Esophagus mucosa (tissue), 1 donor: ENCODE measurements around the gene LCN10. TPM values are rescaled to one million over a fixed set of nuclear protein-coding genes. Genes with fewer than 3 reads are reported as not detected.

Experiments
- total RNA-seq: library from RNA; stranded (reverse); gene quantifications from one replicate; pipeline ENCODE4 v1.2.4, GENCODE V29; 2023
- donor health status: DM: yes; HTN: yes; CAD: no.

LCN10 gene
- total RNA-seq, 1 donor from 2014 or later: 1.3 TPM

Other genes starting within 250 kb of the LCN10 start
- gene NOTCH1, start 196.9 kb downstream of the LCN10 start, total RNA-seq: 30.6 TPM
- 13.0 TPM for gene EGFL7, start 80.0 kb downstream of the LCN10 start, total RNA-seq
- gene AGPAT2, start 55.5 kb downstream of the LCN10 start, total RNA-seq: 91.7 TPM
- gene DIPK1B, start 30.4 kb downstream of the LCN10 start, total RNA-seq: 0.76 TPM
- gene LCN6, start 5.6 kb upstream of the LCN10 start, total RNA-seq: 3.8 TPM
- not detected for gene LCN8, start 15.3 kb upstream of the LCN10 start, total RNA-seq
- gene LCN15, start 21.6 kb upstream of the LCN10 start, total RNA-seq: not detected
- gene TMEM141, start 48.4 kb upstream of the LCN10 start, total RNA-seq: 102 TPM
- not detected for gene CCDC183, start 53.4 kb upstream of the LCN10 start, total RNA-seq
- gene RABL6, start 65.0 kb upstream of the LCN10 start, total RNA-seq: 52.6 TPM
- gene AJM1, start 99.5 kb upstream of the LCN10 start, total RNA-seq: 1.1 TPM
- gene PHPT1, start 106.5 kb upstream of the LCN10 start, total RNA-seq: 74.4 TPM
- gene MAMDC4, start 109.4 kb upstream of the LCN10 start, total RNA-seq: 1.3 TPM
- gene EDF1, start 123.4 kb upstream of the LCN10 start, total RNA-seq: 296 TPM
- 11.1 TPM for gene TRAF2, start 143.6 kb upstream of the LCN10 start, total RNA-seq
- 71.9 TPM for gene FBXW5, start 201.8 kb upstream of the LCN10 start, total RNA-seq
- gene C8G, start 202.3 kb upstream of the LCN10 start, total RNA-seq: not detected
- gene LCN12, start 209.3 kb upstream of the LCN10 start, total RNA-seq: 0.80 TPM
- 18.4 TPM for gene PTGDS, start 234.6 kb upstream of the LCN10 start, total RNA-seq
- gene LCNL1, start 240.1 kb upstream of the LCN10 start, total RNA-seq: 0.20 TPM
- 33.1 TPM for gene PAXX, start 249.5 kb upstream of the LCN10 start, total RNA-seq